Glomerular visceral epithelial cell (primary cell): ENCODE results near the gene KAZN.

Experiments used
- DNase-seq: peaks from one replicate; pipeline ENCODE4 v3.0.0-alpha.2; 2016; ENCODE audit errors: extremely low spot score

Gene KAZN

GRCh38 chr1:14912839-14913481 lies 314.5 kb downstream of the KAZN start:
- DNase-seq, result no peak

- no peak for DNase-seq
Measured at GRCh38 chr1:14913482-14914177, 315.1 kb downstream of the KAZN start.

GRCh38 chr1:14914351-14914988 lies 316.0 kb downstream of the KAZN start:
- DNase-seq, result no peak

- DNase-seq, result peak; percentile 59
Measured at GRCh38 chr1:14915356-14916054, 317.0 kb downstream of the KAZN start.

- no peak for DNase-seq
Measured at GRCh38 chr1:14919289-14919688, 320.8 kb downstream of the KAZN start.

- no peak for DNase-seq
Measured at GRCh38 chr1:14919751-14920150, 321.3 kb downstream of the KAZN start.

GRCh38 chr1:14921057-14921456 lies 322.6 kb downstream of the KAZN start:
- peak; percentile 54 for DNase-seq

GRCh38 chr1:14922942-14923726 lies 324.6 kb downstream of the KAZN start:
- no peak for DNase-seq

- DNase-seq, result peak; percentile 82
Measured at GRCh38 chr1:14923727-14924452, 325.4 kb downstream of the KAZN start.

GRCh38 chr1:14924455-14925331 lies 326.2 kb downstream of the KAZN start:
- DNase-seq, result peak; percentile 54

GRCh38 chr1:14925336-14926136 lies 327.1 kb downstream of the KAZN start:
- DNase-seq, result no peak

- DNase-seq, result no peak
Measured at GRCh38 chr1:14926229-14926628, 327.7 kb downstream of the KAZN start.

GRCh38 chr1:14926818-14927575 lies 328.5 kb downstream of the KAZN start:
- no peak for DNase-seq

GRCh38 chr1:14928412-14928811 lies 329.9 kb downstream of the KAZN start:
- DNase-seq, result no peak

GRCh38 chr1:14928886-14929546 lies 330.5 kb downstream of the KAZN start:
- DNase-seq, result no peak

- no peak for DNase-seq
Measured at GRCh38 chr1:14929547-14930246, 331.2 kb downstream of the KAZN start.
